Kidney tubule cell (primary cell): ENCODE data around the gene CLDN11.
A peak's percentile ranks its signal among the peaks of the same experiment; 100 is the strongest.

Experiments
- DNase-seq: peaks from one replicate; pipeline ENCODE4 v3.0.0-alpha.2; 2018; ENCODE audit warnings: low spot score

The CLDN11 gene

DNA sequence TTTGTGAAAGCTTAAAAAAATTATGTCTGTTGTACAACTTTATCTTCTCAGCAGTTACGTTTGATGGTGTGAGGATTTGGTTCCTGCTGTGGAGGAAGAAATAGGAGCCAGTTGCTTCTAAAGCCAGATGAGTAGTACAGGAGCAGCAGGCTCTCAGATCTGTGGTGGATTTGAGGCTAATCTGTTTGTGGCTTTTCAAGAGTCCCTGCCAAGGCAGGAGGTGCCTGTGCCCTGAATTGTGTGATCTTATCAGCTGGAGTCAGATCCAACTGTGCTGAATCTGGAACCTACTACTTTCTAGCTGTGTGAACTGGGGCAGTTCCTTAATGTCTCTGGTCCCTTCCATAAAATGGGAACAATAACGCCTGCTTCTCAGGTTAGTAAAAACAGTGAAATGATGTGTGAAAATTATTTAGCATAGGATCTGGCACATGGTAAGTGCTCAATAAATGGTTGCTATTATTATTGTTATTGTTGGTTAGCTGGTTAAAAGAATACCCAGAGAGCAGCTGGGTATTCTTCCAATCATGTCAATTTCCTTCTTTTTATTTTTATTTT is 7.7 kb downstream of the CLDN11 start:
- no peak for DNase-seq

GRCh38 chr3:170428095-170428494 is 9.4 kb downstream of the CLDN11 start:
- DNase-seq: no peak

DNA sequence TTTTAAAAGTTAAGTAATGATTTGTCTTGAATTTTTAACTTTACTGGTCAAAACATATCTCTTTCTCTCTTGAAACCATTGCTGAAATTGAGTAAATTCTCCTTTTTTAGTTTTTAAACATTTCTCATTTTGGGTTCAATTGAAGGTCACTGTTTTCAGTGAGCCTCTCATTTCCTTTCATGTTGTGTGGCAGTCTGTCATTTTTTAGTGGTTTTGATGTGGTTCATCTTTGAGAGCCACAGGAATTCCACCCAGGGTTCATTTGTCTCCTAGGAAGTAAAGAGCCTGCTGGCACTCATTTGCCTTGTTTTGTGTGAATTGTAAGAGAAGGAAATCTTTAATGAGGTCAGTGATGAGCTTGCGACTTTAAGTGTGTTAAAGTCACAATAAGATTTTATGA is 10.4 kb downstream of the CLDN11 start:
- peak; percentile 74 for DNase-seq

- DNase-seq: no peak
Measured at GRCh38 chr3:170431054-170431453, 12.4 kb downstream of the CLDN11 start.

- no peak for DNase-seq
Measured at GRCh38 chr3:170432416-170432815, 13.7 kb downstream of the CLDN11 start.

- no peak for DNase-seq
Measured at GRCh38 chr3:170436697-170437096, 18.0 kb downstream of the CLDN11 start.

GRCh38 chr3:170437176-170437575 is 18.5 kb downstream of the CLDN11 start:
- no peak for DNase-seq

DNA sequence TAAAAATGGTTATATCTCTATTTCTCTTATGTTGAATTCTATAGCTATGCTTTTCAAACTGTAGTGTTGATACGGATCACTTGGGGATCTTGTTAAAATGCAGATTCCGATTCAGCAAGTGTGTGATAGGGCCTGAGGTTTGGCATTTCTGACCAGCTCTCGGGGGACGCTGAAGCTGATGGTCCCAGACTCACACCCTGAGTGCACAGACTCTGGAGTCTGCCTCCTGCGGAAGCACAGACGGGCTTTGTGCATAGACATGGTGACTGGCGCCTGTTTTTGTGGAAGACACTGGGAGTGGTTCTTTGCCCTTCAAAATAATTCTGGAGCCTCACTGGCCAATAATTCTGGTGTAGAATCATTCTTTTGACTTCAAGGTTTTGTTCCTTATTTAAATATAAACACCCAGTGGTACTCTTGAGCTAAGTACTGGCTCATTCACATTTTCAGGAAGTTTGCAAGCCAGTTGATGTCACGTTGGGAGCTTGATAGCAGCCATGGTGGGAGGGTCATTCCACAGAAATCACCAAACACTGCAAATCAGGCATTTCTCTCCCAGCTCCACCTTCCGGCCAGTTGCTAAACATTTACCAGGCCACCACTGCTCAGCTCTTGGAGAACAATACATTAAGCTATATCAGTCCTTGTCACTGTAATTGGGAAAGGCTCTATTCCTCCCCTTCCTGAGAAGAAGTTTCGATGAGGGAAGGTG is 19.2 kb downstream of the CLDN11 start:
- DNase-seq: peak; percentile 20

DNA sequence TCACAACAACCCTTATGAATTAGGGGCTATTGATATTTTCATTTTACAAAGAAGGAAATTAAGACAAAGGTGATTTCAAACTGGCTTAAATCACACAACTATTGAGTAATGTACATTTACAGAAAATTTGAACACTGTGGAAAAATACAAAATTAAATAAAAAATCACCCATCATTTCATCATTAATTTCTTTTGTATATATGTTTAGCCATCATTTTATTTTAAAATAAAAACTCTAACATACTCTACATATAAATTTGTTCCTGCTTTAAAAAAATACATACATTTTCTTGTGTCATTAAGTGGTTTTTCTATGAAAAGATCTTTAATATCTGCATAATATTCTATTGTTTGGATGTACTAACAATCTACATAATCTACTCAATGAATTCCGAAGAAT is 20.2 kb downstream of the CLDN11 start:
- DNase-seq: no peak

- peak; percentile 74 for DNase-seq
Measured at GRCh38 chr3:170440344-170440743, 21.7 kb downstream of the CLDN11 start.

DNA sequence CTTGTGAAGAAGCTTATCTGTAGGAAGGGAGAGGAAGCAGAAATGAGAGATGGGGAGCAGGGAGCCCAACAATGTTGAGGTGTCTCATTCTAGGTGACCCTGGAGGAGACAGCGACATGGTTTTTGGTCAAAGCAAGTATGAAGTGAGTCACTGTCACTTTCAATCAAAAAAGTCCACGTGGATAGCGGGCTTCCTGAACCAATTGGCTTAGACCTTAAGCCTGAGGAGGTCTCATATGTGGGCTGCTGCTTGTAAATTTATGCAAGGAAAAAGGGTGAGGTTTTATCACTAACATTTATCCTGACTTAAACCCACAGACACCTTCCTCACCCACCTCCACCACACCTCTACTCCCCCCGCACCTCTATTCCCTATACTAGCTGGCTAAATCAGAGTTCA is 22.7 kb downstream of the CLDN11 start:
- DNase-seq: no peak

- DNase-seq: no peak
Measured at GRCh38 chr3:170442947-170443346, 24.3 kb downstream of the CLDN11 start.

GRCh38 chr3:170443457-170443856 is 24.8 kb downstream of the CLDN11 start:
- DNase-seq: no peak

DNA sequence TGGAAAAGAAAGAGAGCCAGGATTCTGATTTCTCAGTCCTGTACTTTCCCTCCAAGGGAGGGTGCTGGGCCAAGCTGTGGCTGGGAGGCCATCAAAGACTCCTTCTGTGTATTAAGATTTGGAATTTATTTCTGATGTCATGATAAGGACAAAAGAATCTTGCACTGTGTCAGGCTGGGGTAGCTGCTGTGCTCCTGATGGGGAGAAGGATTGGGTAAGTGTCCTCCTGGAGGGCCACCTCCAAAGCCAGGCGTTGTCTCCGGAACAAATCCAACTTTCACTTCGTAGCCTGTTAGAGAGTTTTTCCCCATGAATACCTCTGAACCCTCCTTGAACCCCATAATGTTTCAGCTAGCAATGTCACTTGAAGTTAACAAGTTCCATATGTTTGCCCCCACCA is 29.9 kb downstream of the CLDN11 start:
- DNase-seq: no peak

- no peak for DNase-seq
Measured at GRCh38 chr3:170450039-170450438, 31.4 kb downstream of the CLDN11 start.

GRCh38 chr3:170454509-170454908 is 35.8 kb downstream of the CLDN11 start:
- DNase-seq: no peak

DNA sequence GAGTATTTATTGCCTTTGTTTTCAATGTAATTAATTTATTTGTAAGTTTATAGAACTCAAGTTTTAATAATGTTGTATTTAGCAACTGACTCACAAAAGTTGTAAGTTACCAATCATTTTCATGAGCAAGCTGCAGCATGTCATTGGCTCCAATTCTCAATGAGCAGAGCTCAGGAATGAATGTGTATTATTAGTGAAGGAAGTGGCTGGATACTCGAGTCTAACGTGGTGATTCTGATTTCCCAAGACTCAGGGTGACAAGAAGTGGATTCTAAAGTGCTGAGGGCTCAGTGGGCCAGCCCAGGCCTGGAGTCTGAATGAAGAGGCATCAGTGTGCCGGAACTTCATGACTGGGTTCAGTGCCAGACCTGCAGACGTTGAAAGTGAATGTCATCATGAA is 39.6 kb downstream of the CLDN11 start:
- DNase-seq: no peak

DNA sequence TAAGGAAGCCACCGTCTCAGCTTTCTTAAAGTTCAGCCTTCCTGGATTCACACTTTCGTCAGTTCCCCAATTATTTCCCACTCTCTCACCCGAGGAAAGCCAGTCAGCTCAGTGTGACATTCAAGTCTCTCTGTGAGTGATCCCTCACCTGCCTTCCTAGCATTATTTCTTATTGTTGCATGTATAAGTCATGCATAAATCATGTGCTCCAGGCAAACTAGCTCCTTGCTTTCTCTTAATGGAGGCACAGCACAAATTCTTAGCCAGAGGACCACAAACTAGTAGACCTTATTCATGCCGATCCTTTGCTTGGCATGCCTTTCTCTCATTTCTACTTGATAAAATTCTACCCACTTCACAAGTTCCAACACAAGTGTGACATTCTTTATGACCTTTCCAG is 44.3 kb downstream of the CLDN11 start:
- no peak for DNase-seq

GRCh38 chr3:170465955-170466354 is 47.3 kb downstream of the CLDN11 start:
- no peak for DNase-seq

GRCh38 chr3:170467007-170467406 is 48.3 kb downstream of the CLDN11 start:
- DNase-seq: no peak

GRCh38 chr3:170467571-170468147 is 49.0 kb downstream of the CLDN11 start:
- no peak for DNase-seq

DNA sequence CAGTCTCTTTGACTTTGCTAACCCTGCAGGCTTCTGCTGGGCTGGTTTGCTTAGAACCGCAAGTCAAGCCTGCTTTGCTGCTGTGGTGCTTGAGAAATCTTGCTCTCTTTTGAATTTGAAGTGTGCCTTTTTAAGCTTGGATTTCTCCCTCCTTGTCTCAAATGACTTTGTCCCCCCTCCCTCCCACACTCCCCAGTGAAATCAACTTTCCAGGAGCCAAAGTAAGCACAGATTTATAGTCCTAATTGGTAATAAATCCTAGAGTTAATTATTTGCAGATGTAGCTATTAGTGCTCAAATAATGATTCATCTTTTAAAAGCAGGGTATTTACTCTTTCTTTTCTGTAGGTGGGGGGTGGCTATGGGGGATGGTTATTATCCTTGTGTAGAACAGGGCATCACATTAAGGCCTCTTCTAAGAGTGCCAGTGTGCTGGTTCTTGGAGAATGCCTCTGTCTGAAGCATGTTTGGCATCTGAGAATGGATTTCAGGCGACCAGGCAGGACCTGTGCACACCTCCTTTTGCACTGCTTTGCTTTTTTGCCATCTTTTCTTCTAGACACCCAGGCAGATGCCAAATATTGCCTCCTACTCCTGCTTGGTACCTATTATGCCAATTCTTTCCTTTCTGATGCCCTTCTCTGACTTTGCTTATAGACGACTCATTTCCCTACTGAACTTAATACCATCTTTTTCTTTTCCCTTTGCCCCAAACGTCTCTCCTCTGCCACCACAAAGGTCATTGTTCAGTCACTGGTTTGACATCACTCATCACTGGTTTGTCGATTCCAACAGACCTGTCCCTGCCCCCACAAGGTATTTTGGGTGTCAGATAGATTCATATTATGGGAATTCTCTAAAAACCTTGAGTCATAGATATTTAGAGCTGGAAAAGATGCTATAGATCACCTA is 50.7 kb downstream of the CLDN11 start:
- DNase-seq: peak; percentile 51
